GM18873 (cell line): ENCODE results near the gene SMC1B.
A peak's percentile ranks its signal among the peaks of the same experiment; 100 is the strongest.

ENCODE experiments used
- ATAC-seq: cut with Tn5 transposase; IDR thresholded peaks from one replicate; pipeline ENCODE4 v1.9.1; 2021; ENCODE audit warnings: mild to moderate bottlenecking, moderate library complexity, moderate number of reproducible peaks; ENCODE audit not compliant: unreplicated experiment, low FRiP score

SMC1B gene

GRCh38 chr22:45324311-45324711, 89.1 kb downstream of the SMC1B start:
- no peak for ATAC-seq

- ATAC-seq = no peak
Observed at GRCh38 chr22:45323695-45324094, 89.7 kb downstream of the SMC1B start.

- ATAC-seq = no peak
Observed at GRCh38 chr22:45322873-45323525, 90.4 kb downstream of the SMC1B start.

GRCh38 chr22:45321827-45322226, 91.6 kb downstream of the SMC1B start:
- ATAC-seq = no peak

- ATAC-seq = no peak
Observed at GRCh38 chr22:45320357-45320976, 92.9 kb downstream of the SMC1B start.

GRCh38 chr22:45319324-45319685, 94.1 kb downstream of the SMC1B start:
- ATAC-seq = no peak

- no peak for ATAC-seq
Observed at GRCh38 chr22:45318558-45319323, 94.7 kb downstream of the SMC1B start.

- ATAC-seq = no peak
Observed at GRCh38 chr22:45318168-45318557, 95.2 kb downstream of the SMC1B start.

- no peak for ATAC-seq
Observed at GRCh38 chr22:45317551-45318167, 95.7 kb downstream of the SMC1B start.

- ATAC-seq = no peak
Observed at GRCh38 chr22:45316796-45317526, 96.4 kb downstream of the SMC1B start.

GRCh38 chr22:45314786-45315185, 98.6 kb downstream of the SMC1B start:
- no peak for ATAC-seq

GRCh38 chr22:45314054-45314721, 99.2 kb downstream of the SMC1B start:
- ATAC-seq = no peak

- no peak for ATAC-seq
Observed at GRCh38 chr22:45312856-45313255, 100.5 kb downstream of the SMC1B start.

- no peak for ATAC-seq
Observed at GRCh38 chr22:45312415-45312814, 101.0 kb downstream of the SMC1B start.

GRCh38 chr22:45310977-45311531, 102.3 kb downstream of the SMC1B start:
- ATAC-seq = no peak

- ATAC-seq = no peak
Observed at GRCh38 chr22:45310331-45310976, 102.9 kb downstream of the SMC1B start.

GRCh38 chr22:45309422-45310227, 103.8 kb downstream of the SMC1B start, which contains the start of gene FAM118A:
TSS of gene FAM118A (plus strand) at chr22:45309934. CDS start at chr22:45322380, 12,446 bp downstream.
- ATAC-seq = peak; percentile 59

GRCh38 chr22:45308957-45309421, 104.4 kb downstream of the SMC1B start:
- peak; percentile 2 for ATAC-seq
